Erythroblast (primary cell): Measurements from ENCODE around the gene DISC1.

Source experiments
- GATA1 ChIP-seq: IDR thresholded peaks from 2 replicates; pipeline ENCODE4 v1.6.1; 2011; ENCODE audit warnings: low read depth, mild to moderate bottlenecking, control low read depth, low read length, moderate library complexity
- POLR2A ChIP-seq: IDR thresholded peaks from 2 replicates; pipeline ENCODE4 v1.6.1; 2011; ENCODE audit warnings: mild to moderate bottlenecking, low read length

GRCh38 chr1:231693361-231694074 lies 66.9 kb downstream of the DISC1 start:
- TF ChIP-seq POLR2A (no peak), GATA1 (no peak)
